Left lobe of liver (tissue), 2 donors: Measurements from ENCODE around the gene PTPRD. TPM values are rescaled to one million over a fixed set of nuclear protein-coding genes. Genes with fewer than 3 reads are reported as not detected.

Experiments
- ATAC-seq: fragments of 200-7000 bp; cut with Tn5 transposase; one replicate; pipeline ENCODE4 v1.9.1; 2020; ENCODE audit warnings: mild to moderate bottlenecking, moderate library complexity
- DNase-seq: peaks from one replicate; pipeline ENCODE4 v3.0.0-alpha.2; 2020; ENCODE audit warnings: low spot score
- total RNA-seq: library from RNA; stranded (reverse); gene quantifications from one replicate; pipeline ENCODE4 v1.2.1, GENCODE V29; 2021
- donor health status: DM: no; HTN: no; CAD: no; lungs with moderate emphysema.
- donor health status: DM: no; HTN: yes; CAD: no.

PTPRD gene
- total RNA-seq, 1 donor from 2014 or later: 29.4 TPM

DNA sequence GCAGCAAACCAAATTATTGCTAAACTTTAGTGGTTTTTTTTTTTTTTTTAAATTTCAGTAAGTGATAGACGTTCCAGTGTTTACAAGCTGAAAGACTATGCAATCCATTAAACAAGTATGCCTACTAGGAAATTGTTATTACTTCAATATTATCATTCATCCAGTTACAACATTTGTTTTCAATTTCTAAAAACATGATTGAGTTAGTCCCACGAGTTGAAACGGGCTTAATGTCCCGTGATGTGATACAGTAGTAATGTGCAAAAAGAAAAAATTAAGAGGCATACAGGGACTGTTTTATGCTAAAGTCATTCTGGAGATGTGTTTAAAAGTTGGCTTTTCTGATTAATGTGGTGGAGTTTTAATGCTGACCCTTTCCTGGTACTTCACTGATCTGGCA, 2262.9 kb downstream of the PTPRD start:
- ATAC-seq (no peak), DNase-seq (no peak)

DNA sequence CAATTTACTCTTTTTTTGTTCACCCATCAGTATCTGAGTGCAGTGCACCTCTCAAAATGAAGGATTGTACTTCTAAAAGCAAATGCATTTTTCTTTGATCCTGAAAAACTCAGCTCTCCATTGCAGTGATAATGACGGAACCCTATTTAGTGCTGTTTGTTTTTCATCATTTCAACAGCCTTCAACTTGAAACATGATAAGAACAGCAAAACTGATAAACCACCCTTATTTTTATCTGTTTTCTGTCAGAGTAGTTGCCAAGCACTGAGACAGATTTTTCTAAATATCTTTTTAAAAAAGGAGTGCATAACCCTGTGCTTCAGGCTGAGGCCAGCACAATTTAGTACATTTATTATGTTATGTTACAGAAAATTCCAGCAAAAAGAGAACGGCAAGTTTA, 2263.4 kb downstream of the PTPRD start:
- ATAC-seq: no peak

DNA sequence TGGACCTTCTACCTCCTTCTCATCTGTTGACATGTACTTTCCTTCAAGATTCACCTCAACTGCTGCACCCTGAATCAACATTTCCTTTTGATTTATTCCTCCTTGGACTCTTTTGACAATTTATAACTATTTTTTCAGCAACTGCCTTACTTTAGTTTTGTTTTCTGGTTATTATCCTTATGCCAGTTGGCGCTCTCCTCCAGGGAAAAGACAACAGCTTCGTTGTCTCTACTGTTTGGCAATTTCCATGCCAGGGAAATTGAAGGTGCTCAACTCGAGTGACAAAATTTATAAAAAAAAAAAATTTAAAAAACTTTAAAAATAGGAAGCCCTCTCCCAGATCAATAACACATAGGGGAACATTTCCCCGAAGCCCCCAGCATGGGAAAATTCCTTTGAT, 2264.0 kb downstream of the PTPRD start:
- DNase-seq (no peak), ATAC-seq (no peak)

More for the DNA sequence above, 2263.4 kb downstream of the PTPRD start:
- DNase-seq: no peak

DNA sequence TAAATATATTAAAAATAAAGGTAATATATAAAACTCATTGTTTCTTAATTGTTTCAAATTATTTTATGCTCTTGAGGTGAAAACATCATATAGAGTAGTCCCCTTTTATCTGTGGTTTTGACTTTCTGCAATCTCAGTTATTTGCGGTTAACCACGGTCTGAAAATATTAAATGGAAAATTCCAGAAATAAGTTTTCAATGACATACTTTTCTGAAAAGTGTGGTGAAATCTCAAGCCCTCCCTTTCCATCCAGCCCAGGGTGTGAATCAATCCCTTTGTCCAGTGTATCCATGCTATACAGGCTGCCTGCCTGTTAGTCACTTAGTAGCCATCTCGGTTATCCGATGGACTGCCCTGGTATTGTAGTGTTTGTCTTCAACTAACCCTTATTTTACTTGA, 2266.5 kb downstream of the PTPRD start:
- no peak for ATAC-seq
- DNase-seq: no peak

DNA sequence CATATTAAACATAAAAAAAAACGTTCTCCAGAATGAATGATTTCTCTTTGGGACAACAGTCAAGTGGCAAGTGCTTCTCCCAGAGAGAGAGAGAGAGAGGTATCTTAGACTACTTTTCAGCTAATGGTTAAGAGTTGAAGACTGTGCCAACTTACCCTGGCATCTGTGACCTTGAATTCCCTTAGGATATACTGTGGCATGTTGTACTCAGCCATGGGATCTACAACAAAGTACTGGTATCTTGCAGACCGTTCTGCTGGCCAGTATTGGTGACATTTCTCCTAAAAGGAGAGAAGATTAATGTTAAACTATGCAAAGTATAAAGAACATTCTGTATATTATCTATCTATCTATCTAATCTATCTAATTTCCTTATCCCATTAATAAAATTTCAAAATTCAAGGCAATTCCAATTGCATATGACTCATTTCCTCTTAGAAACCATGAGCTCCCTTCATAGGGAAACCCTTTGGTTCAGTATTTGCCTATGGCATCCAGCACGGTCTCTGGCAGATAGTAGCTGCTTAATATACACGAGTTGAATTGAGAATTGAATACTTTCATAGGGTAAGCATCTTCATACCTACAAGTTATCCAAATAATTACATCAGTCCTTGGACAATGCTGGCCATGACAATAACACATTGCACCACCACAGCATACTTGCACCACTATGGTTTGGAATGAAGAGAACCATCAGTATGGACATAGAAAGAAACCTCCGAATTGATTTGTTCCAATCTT, 2273.9 kb downstream of the PTPRD start:
- no peak for DNase-seq
- peak; percentile 13 for ATAC-seq

DNA sequence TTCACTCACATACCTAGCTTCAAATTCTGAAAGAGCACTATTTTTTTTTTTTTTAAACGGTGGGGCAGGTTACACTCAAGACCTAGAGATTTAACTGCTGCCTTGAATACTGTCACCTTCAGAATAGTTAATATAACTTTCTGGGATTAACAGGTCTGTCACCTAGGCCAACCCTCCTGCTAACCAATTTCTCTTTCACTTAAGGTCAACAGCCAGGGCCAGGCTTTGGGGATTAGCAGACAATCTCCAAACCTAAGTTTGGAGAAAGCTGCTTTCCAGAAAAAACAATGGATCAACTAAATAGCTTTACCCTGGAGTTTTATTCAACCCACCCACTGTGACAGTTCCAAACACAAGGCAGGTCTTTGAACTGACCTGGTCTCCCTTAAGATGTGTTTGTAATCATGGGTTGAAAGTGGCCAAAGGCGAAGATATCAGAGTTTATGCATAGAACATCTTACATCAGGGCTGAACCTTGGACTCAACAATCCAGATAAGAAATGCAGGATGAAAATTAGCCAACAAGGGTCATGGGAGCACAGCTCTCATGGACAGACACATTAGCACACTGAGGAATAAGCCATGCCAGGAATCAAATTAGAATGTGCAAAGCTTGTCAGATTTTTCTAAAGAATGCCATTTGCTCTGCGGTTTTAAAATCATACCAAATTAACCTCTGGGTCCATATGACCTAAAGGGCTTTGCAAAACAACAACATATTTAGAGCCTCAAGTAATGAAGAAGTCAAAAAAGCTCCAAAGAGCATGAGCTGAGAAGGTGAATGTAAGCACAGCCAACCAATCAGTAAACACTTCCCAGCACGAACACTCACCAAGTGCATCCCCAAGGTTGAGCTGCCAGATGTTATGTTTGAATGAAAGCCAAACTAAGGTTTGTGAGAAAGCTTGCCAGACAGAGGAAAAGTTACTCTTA, 2274.7 kb downstream of the PTPRD start:
- ATAC-seq (peak; percentile 95), DNase-seq (peak; percentile 55)

DNA sequence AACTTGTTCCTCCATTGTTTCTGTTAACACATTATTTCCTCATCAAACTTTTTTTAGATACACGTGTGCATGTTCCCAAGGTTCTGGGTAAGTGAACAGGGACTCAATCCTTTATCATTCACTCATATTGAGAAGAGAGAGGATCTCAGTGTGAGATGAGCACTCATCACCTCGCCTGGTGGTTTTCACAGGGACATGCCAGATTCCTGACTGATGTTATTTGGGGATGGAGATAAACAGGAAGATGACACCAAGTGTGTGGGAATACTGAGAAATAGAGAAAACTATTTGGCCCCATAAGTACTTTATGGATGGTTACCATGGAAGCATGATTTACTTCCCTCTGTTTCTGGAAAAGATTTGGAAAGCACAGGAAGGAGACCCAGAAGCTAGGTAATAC, 2279.9 kb downstream of the PTPRD start:
- ATAC-seq (no peak), DNase-seq (no peak)

DNA sequence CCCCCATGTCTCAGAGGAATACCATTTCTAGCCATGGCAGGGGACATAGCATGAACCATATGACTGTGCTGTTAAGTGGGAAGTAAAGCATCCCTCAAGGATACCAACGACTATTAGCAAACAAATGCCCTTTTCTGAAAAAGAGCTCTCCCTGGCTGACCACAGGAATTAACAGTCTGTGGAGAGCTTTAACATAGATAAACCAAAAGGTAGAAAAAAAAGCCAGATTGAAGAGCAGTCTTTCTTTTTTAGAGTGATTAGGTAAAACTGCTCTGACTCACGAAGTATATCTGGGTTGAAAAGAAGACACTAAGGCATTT, 2280.5 kb downstream of the PTPRD start:
- ATAC-seq (no peak), DNase-seq (no peak)

DNA sequence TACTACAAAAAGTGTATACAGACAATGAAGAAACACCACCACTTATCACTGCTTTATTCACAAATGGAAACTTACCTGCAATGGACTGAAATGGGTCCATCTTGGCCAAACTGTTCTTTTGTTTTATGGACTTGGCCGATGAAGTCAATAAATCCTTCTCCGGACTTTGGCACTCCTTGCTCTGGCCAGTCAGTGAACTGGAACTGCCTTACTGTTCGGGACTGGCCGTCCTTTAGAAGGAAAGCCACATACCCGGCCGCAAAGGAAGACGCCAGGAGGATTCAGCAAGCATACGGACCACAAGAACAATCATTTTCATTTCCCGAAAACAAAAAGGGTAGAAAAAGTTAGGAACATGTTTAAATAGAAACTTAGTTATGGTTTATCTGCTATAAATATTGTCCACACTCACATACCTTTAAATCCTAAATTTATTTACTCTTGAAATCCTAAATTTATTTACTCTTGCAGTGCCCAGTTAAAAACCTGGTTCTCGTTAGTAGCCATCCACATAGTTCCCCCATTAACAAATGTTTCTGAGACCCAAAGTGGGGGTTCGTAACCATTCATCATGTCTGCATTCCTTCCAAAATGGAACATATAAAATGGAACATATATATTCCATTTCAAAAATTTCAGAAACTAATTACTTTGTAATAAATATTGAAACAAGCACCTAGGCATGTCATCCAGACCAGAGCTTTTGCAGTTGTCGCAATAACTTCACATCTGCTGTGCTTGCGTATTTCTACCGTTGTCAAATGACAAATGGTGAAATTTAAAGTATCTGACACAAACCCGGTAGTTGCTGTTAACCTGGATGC, 2281.1 kb downstream of the PTPRD start:
- no peak for DNase-seq
- ATAC-seq: peak; percentile 58

DNA sequence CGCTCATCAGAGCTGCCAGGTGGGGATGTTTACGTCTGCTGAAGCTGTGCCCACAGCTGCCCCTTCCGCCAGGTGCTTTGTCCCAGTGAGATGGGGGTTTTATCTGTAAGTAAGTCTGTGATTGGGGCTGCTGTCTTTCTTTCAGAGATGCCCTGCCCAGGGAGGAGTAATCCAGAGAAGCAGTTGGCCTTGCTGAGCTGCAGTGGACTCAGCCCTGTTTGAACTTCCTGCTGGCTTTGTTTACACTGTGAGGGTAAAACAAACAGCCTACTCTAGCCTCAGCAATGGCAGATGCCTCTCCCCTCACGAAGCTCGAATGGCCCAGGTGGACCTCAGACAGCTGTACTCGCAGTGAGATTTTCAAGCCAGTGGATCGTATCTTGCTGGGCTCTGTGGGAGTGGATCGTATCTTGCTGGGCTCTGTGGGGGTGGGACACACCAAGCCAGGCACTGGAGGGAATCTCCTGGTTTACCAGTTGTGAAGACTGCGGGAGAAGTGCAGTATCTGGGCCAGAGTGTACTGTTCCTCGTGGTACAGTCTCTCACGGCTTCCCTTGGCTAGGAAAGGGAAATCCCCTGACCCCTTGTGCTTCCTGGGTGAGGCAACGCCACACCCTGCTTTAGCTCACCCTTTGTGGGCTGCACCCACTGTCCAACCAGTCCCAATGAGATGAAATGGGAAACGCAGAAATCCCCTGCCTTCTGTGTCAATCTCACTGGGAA, 2283.1 kb downstream of the PTPRD start:
- DNase-seq (no peak), ATAC-seq (peak; percentile 73)

DNA sequence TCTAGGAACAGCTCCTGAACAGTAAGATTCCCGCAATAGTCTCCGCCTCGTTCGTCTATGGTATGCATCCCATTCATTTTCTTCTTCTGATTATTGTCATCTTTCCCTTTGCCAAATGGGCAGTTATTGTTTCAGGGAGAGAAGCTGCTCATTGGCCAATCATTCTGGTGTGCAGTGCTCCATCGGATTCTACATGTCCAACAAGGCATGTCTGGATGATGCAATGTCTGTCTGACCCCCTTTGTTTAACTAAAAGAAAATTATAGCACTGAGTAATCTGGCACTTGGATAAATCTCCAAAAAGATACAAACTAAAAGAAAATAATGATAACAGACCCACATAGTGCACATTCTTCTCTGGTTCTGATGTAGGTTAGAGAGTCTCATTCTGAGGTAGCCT, 2297.6 kb downstream of the PTPRD start:
- DNase-seq (no peak), ATAC-seq (no peak)

DNA sequence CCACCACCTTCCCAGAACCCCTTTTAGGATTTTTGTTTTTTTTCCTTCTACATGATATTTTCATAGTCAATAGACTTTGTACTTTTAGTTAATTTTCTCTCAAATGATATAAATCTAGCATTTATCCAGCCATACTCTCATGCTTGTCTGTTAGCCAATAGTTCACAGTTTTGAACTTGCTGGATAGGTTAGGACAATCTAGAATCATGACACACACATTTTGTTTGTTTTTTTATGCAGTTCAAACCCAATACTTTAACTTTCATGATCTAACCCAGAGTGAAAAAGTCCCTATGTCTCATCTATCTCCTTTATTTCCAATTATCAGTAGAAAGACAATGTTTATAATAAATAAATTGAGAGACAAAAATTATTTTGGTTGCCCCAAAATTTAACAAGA, 2303.5 kb downstream of the PTPRD start:
- no peak for ATAC-seq
- no peak for DNase-seq

DNA sequence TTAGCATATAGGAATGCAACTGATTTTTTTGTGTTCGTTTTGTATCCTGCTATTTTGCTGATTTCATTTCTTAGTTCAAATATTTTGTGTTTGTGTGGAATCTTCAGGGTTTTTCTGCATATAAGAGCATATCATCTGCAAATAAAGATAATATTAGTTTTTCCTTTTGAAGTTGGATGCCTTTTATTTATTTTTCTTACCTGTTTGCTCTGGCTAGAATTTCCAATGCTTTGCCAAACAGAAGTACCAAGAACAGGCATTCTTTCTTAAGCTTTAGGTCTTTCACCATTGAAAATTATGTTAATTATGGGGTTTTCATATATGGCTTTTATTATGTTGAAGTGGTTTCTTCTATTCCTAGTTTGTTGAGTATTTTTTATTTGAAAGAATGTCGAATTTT, 2308.1 kb downstream of the PTPRD start:
- DNase-seq: no peak
- no peak for ATAC-seq

DNA sequence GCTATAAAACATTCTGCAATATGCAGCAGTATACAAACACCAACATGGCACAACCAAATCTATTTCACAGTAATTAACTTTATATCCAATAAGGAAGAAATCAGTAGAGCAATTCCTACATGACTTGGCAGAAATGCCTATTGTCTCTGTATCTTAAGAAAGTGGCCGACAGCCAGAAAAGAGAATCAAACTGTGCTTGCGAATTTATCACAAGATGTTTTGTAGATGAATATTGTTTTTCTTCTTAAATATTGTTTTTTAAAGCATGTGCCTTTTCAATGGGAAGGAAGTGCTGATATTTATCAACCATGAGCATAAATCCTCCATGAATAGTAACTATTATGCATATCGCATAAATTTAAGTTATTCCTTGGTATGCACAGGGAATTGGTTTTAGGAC, 2311.5 kb downstream of the PTPRD start:
- ATAC-seq (no peak), DNase-seq (no peak)

DNA sequence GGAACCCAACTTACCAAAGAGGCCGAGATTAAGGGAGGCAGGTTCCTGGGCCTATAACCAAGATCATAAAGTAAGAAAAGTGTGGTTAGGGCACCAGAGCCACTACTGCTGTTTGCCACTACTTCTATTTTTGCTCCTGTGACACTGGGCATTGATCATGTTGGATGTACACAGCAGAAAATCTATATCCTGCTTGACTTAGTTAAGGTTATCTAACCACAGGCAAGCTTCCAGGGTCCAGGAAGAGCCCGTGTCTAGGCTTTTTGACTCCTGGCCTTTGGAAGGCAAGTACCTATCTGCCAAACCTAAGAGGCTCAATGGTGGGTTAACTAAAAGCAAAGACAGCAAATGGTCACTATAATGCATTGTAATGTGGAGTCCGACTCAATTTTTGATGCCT, 2315.8 kb downstream of the PTPRD start:
- peak; percentile 36 for ATAC-seq
- no peak for DNase-seq

DNA sequence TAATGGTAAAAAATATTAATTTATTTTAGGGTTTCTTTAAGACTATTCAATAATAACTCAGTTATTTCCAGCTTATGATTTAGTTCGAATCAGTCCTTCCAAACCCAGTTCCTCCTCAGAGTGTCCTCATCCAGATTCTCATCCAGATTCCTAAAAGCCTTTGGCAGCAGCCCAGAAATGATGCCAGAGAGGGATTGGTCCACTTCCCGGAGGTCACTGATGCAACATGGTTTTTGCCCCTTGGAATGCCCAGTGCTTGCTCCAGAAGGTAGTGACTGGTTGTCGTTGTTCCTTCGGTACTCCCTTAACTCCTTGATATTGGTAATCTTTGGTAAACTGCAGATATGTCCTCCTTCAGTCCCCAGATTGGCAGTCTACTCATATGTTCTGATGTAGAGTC, 2320.1 kb downstream of the PTPRD start:
- ATAC-seq (peak; percentile 51), DNase-seq (no peak)

DNA sequence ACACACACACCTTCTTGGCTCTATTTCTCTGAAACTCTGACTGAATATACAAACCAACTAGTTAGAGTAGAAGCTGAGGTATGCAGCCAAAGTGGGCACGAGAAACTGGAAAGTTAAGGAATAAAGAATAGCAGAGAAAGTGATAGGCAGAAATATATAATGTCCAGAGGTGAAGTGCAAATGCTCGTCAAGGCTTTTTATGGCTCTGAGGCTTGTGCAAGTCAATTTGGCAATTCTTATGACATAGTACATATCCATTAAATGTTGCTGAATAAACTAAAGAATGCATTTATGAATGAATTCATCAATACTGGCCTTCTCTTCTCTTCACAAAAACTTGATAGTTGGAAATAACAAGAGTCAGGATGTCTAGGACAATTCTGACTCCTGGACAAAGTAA, 2323.1 kb downstream of the PTPRD start:
- ATAC-seq (no peak), DNase-seq (no peak)

DNA sequence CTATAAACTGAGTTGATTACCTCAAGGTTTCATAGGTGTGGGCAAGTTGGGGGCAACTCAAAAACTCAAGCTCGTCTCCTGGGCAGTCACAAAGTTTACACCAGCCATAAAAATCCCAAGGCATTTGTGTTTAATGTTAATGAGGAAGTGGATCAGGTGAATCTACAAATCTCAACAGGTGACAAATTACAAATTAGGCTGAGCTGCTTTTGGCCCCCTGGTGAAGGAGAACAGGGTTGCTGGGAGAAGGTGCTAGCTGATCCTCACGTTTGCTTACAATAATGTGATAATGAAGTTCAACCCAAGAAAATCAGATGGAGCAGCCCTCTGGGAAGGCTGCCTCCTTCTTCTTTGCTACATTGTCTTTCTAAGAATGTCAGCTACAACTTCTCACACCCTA, 2324.8 kb downstream of the PTPRD start:
- DNase-seq (no peak), ATAC-seq (no peak)

DNA sequence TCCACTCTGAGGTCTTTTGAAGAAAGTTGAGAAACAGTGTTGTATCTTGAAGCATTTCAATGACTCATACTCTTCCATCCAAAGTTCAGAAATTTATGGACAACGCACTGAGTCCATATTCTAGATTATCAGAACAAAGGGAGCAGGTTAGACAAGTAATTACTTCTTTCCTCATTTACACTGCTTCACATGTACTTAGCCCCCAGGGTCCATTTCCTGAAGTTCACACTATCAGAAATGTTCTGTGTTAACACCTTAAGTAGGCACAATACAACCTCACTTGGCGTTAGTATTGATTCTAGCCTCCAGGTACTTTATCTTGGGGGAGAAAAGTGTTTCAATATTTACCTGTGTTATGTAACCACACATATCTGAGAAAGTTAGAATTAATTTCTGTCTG, 2325.3 kb downstream of the PTPRD start:
- ATAC-seq: no peak

DNA sequence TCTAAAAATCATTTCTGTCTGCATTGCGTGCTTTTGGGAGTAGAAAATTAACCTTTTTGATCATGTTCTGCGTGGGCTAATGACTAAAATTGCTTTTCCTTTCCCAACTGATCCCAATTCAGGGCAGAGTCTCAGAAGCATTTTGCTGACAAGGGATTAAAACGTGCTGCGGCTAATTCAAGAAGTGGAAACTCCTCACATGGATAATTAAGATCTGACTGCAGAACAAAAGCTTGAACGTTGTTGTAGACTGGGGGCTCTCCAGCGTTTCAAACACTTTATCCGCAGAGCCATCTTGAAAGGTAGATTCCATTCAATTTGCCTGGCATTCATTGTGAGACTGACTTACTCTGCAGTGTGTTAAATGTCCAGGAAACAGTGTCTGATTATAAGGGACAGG, 2327.9 kb downstream of the PTPRD start:
- DNase-seq: no peak
- ATAC-seq: no peak

More for the DNA sequence above, 2325.3 kb downstream of the PTPRD start:
- DNase-seq: no peak

DNA sequence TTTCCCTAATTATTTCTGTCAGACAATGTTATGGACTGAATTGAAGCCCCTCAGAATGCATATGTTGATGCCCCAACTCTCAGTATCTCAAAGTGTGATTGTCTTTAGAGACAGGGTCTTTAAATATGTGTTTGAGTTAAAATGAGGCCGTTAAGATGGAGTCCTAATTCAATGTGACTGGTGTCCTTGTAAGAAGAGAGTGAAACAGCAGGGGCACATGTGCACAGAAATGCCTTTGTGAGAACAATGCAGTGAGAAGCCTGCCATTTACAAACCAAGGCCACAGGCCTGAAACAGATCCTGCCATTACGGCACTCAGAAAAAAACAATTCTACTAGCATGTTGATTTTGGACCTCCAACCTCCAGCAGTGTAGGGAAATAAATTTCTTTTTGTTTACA, 2330.3 kb downstream of the PTPRD start:
- DNase-seq (no peak), ATAC-seq (no peak)
